Hepatocyte (in vitro differentiated cells): ENCODE data around the gene MYBPC1.

ENCODE experiments used
- CTCF ChIP-seq: fragments of 200-600 bp; sonication (generic); IDR thresholded peaks from 2 replicates; pipeline ENCODE4 v1.5.1; 2016; ENCODE audit warnings: antibody characterized with exemption, mild to moderate bottlenecking; ENCODE audit not compliant: poor library complexity
- EZH2phosphoT487 ChIP-seq: fragments of 200-600 bp; sonication (generic); IDR thresholded peaks from one replicate; pipeline ENCODE4 v1.6.1; 2018; ENCODE audit warnings: antibody characterized with exemption, mild to moderate bottlenecking, low read depth, moderate library complexity; ENCODE audit not compliant: unreplicated experiment, severe bottlenecking

GRCh38 chr12:101695706-101696105 is 100.9 kb downstream of the MYBPC1 start:
- no peak for TF ChIP-seq CTCF
- TF ChIP-seq EZH2phosphoT487 = no peak
